SU-DHL-6 (cell line): ENCODE data around the gene TEX35.

ENCODE experiments used
- H2AFZ ChIP-seq: fragments of 200-600 bp; sonication (generic); 2 replicates; pipeline ENCODE4 v1.6.1; 2014; ENCODE audit warnings: low read depth, mild to moderate bottlenecking, moderate library complexity, mixed read lengths, antibody characterized with exemption, low read length; ENCODE audit not compliant: severe bottlenecking
- H3F3A ChIP-seq: fragments of 200-600 bp; shearing (Covaris generic); 2 replicates; pipeline ENCODE4 v1.6.0; 2016; ENCODE audit warnings: antibody characterized with exemption, mild to moderate bottlenecking; ENCODE audit not compliant: insufficient read depth
- H3K27ac ChIP-seq: fragments of 200-600 bp; sonication (generic); 2 replicates; pipeline ENCODE4 v1.5.1; 2016; ENCODE audit warnings: low read depth, mild to moderate bottlenecking, low read length, moderate library complexity, mixed read lengths
- H3K27me3 ChIP-seq: fragments of 200-600 bp; sonication (generic), shearing (Covaris generic); 2 replicates; pipeline ENCODE4 v1.6.0; 2014; ENCODE audit warnings: mild to moderate bottlenecking, low read length
- H3K36me3 ChIP-seq: fragments of 200-600 bp; sonication (generic); 2 replicates; pipeline ENCODE4 v1.6.1; 2014; ENCODE audit warnings: mild to moderate bottlenecking, low read length, mixed read lengths
- H3K4me2 ChIP-seq: fragments of 300-600, 200-600 bp; shearing (Covaris generic), sonication (generic); 2 replicates; pipeline ENCODE4 v1.6.0; 2014; ENCODE audit warnings: low read length, low read depth, mild to moderate bottlenecking; ENCODE audit not compliant: poor library complexity, severe bottlenecking
- H3K4me3 ChIP-seq: fragments of 200-600 bp; sonication (generic); 2 replicates; pipeline ENCODE4 v1.5.1; 2014; ENCODE audit warnings: antibody characterized with exemption, low read length, mild to moderate bottlenecking, mixed read lengths; ENCODE audit not compliant: insufficient read depth, poor library complexity, severe bottlenecking
- H3K79me2 ChIP-seq: fragments of 200-600 bp; sonication (generic); 2 replicates; pipeline ENCODE4 v1.6.1; 2014; ENCODE audit warnings: mild to moderate bottlenecking, low read length, moderate library complexity; ENCODE audit not compliant: insufficient read depth
- H3K9ac ChIP-seq: fragments of 200-600 bp; sonication (generic); 2 replicates; pipeline ENCODE4 v1.7.0; 2014; ENCODE audit warnings: mild to moderate bottlenecking, low read length
- H3K9me2 ChIP-seq: fragments of 200-600 bp; sonication (generic); replicated peaks from 2 replicates; pipeline ENCODE4 v1.6.1; 2014; ENCODE audit warnings: low read length; ENCODE audit not compliant: insufficient read depth
- H3K9me3 ChIP-seq: fragments of 200-600 bp; sonication (generic); 2 replicates; pipeline ENCODE4 v1.6.1; 2014; ENCODE audit warnings: low read length, mixed read lengths; ENCODE audit not compliant: insufficient read depth
- H4K20me1 ChIP-seq: fragments of 200-600 bp; sonication (generic); 2 replicates; pipeline ENCODE4 v1.6.1; 2014; ENCODE audit warnings: low read depth, mild to moderate bottlenecking, antibody characterized with exemption, low read length, moderate library complexity, mixed read lengths
- CTCF ChIP-seq: fragments of 200-600 bp; sonication (generic); IDR thresholded peaks from one replicate; pipeline ENCODE4 v1.5.1; 2017; ENCODE audit warnings: antibody characterized with exemption, mild to moderate bottlenecking, low read length, moderate library complexity; ENCODE audit not compliant: insufficient read depth, poor library complexity, severe bottlenecking
- EZH2phosphoT487 ChIP-seq: fragments of 200-600 bp; sonication (generic), shearing (Covaris generic); conservative IDR thresholded peaks from 2 replicates; pipeline ENCODE4 v1.6.1; 2018; ENCODE audit warnings: mild to moderate bottlenecking, antibody characterized with exemption, low read length, moderate library complexity, mixed read lengths

Gene TEX35

GRCh38 chr1:178540204-178540603 lies 27.3 kb downstream of the TEX35 start:
- Histone ChIP-seq H2AFZ (no peak overlapping the region), H3K27ac (no peak overlapping the region), H3K79me2 (peaks cover 19% of the 10 kb centered on the region), H3F3A (peaks cover 6% of the 10 kb centered on the region), H3K4me3 (no peak overlapping the region), H4K20me1 (no peaks in the 10 kb centered on the region), H3K27me3 (no peaks in the 10 kb centered on the region), H3K9me2 (no peaks in the 10 kb centered on the region), H3K4me2 (no peak overlapping the region), H3K9me3 (no peaks in the 10 kb centered on the region), H3K36me3 (no peaks in the 10 kb centered on the region), H3K9ac (no peak overlapping the region)
- TF ChIP-seq CTCF (no peak), EZH2phosphoT487 (no peak)

- H3K79me2 ChIP-seq, result peaks cover 23% of the 10 kb centered on the region
- H3K9me3 ChIP-seq, result no peaks in the 10 kb centered on the region
- H3K9me2 ChIP-seq, result no peaks in the 10 kb centered on the region
- H3K4me2 ChIP-seq, result no peak overlapping the region
- H3K36me3 ChIP-seq, result no peaks in the 10 kb centered on the region
- H4K20me1 ChIP-seq, result no peaks in the 10 kb centered on the region
- no peak overlapping the region for H3K9ac ChIP-seq
- TF ChIP-seq EZH2phosphoT487 (no peak), CTCF (no peak)
- H3K4me3 ChIP-seq, result no peak overlapping the region
- H2AFZ ChIP-seq, result no peak overlapping the region
- no peaks in the 10 kb centered on the region for H3K27me3 ChIP-seq
- H3K27ac ChIP-seq, result no peak overlapping the region
- H3F3A ChIP-seq, result peaks cover 10% of the 10 kb centered on the region
These were observed 27.7 kb downstream of the TEX35 start for GRCh38 chr1:178540646-178541045.

- H3K27ac ChIP-seq, result no peak overlapping the region
- H2AFZ ChIP-seq, result no peak overlapping the region
- no peaks in the 10 kb centered on the region for H3K9me3 ChIP-seq
- no peaks in the 10 kb centered on the region for H3K36me3 ChIP-seq
- H4K20me1 ChIP-seq, result no peaks in the 10 kb centered on the region
- no peaks in the 10 kb centered on the region for H3K27me3 ChIP-seq
- H3F3A ChIP-seq, result peaks cover 16% of the 10 kb centered on the region
- peak overlapping the region; percentile 80 for H3K4me2 ChIP-seq
- TF ChIP-seq CTCF (no peak), EZH2phosphoT487 (no peak)
- peak overlapping the region; percentile 83 for H3K9ac ChIP-seq
- no peaks in the 10 kb centered on the region for H3K9me2 ChIP-seq
- H3K4me3 ChIP-seq, result no peak overlapping the region
- H3K79me2 ChIP-seq, result peaks cover 28% of the 10 kb centered on the region
These were observed 28.5 kb downstream of the TEX35 start for GRCh38 chr1:178541379-178541778.
